H1 (cell line): Measurements from ENCODE around the gene MARCHF10. TPM values are rescaled to one million over a fixed set of nuclear protein-coding genes. Genes with fewer than 3 reads are reported as not detected.

ENCODE experiments used
- CTCF ChIA-PET: fragments of 300-600 bp; sonication (Branson Sonifier 250); formaldehyde crosslinking; loops from one replicate; lab custom pipeline; 2021; ENCODE audit not compliant: partially characterized antibody; lab: Charles Lee
- POLR2A ChIA-PET: fragments of 300-600 bp; sonication (Branson Sonifier 250); formaldehyde crosslinking; loops from one replicate; lab custom pipeline; 2021; ENCODE audit warnings: inconsistent platforms; ENCODE audit not compliant: partially characterized antibody; lab: Charles Lee
- DNase-seq, 2 experiments: peaks; one replicate each; pipeline versions ENCODE4 v3.0.0 to v3.0.0-alpha.2; 2010 to 2022; ENCODE audit warnings: low spot score in 2 of 2, low read depth in 1 of 2, mixed read lengths in 1 of 2
- FAIRE-seq: peaks from 2 replicates; lab custom pipeline; 2011; peaks lifted over from hg19 to GRCh38; lab: Jason Lieb, UNC
- H2AFZ ChIP-seq: 2 replicates; pipeline ENCODE4 v1.8.1; 2012; ENCODE audit warnings: low read length, inconsistent platforms
- H2AK5ac ChIP-seq: 2 replicates; pipeline ENCODE4 v1.6.1; 2013; ENCODE audit warnings: low read depth, low read length
- H2BK120ac ChIP-seq: replicated peaks from 2 replicates; pipeline ENCODE3; 2013; ENCODE audit warnings: low read depth, low read length, inconsistent platforms
- H2BK12ac ChIP-seq: 2 replicates; pipeline ENCODE4 v1.6.1; 2013; ENCODE audit warnings: low read depth, low read length
- H2BK15ac ChIP-seq: 2 replicates; pipeline ENCODE4 v1.6.1; 2013; ENCODE audit warnings: low read length
- H2BK20ac ChIP-seq: 2 replicates; pipeline ENCODE4 v1.6.1; 2013; ENCODE audit warnings: low read length
- H2BK5ac ChIP-seq: 2 replicates; pipeline ENCODE4 v1.6.1; 2013; ENCODE audit warnings: low read depth, low read length
- H3K14ac ChIP-seq: 2 replicates; pipeline ENCODE4 v1.6.1; 2013; ENCODE audit warnings: inconsistent platforms; ENCODE audit not compliant: insufficient read length
- H3K18ac ChIP-seq: 2 replicates; pipeline ENCODE4 v1.6.1; 2013; ENCODE audit warnings: low read length; ENCODE audit errors: extremely low read depth
- H3K23ac ChIP-seq: 2 replicates; pipeline ENCODE4 v1.6.1; 2013; ENCODE audit warnings: inconsistent platforms; ENCODE audit not compliant: insufficient read length
- H3K23me2 ChIP-seq: 2 replicates; pipeline ENCODE4 v1.6.1; 2013; ENCODE audit warnings: low read depth, low read length
- H3K27ac ChIP-seq: 2 replicates; pipeline ENCODE4 v1.6.1; 2011; ENCODE audit warnings: low read depth, low read length, inconsistent platforms
- H3K27me3 ChIP-seq, 4 experiments: replicated peaks in 1 of 4; 1 replicate in 1 of 4; 2 replicates in 3 of 4; pipeline versions ENCODE4 v1.6.1 to v1.8.1; 2011 to 2013; ENCODE audit warnings: low read length in 3 of 4, mild to moderate bottlenecking in 3 of 4, inconsistent platforms in 2 of 4, mixed read lengths in 2 of 4, moderate library complexity in 1 of 4; ENCODE audit not compliant: control insufficient read depth in 3 of 4, insufficient read depth in 3 of 4; ENCODE audit errors: extremely low read depth in 1 of 4
- H3K36me3 ChIP-seq, 4 experiments: 2 replicates each; pipeline versions ENCODE4 v1.6.1 to v1.8.1; 2011 to 2013; ENCODE audit warnings: mild to moderate bottlenecking in 4 of 4, low read length in 3 of 4, moderate library complexity in 2 of 4, control low read depth in 1 of 4, inconsistent platforms in 1 of 4; ENCODE audit not compliant: insufficient read depth in 4 of 4, control insufficient read depth in 2 of 4
- H3K4ac ChIP-seq: replicated peaks from 2 replicates; pipeline ENCODE3; 2013; ENCODE audit warnings: low read length, low read depth, mixed read lengths, inconsistent platforms; ENCODE audit not compliant: insufficient read length
- H3K4me1 ChIP-seq, 4 experiments: replicated peaks in 1 of 4; 1 replicate in 1 of 4; 2 replicates in 3 of 4; pipeline versions ENCODE4 v1.6.1 to v1.8.1; 2011 to 2013; ENCODE audit warnings: low read length in 3 of 4, inconsistent platforms in 2 of 4, mixed read lengths in 1 of 4; ENCODE audit not compliant: insufficient read depth in 4 of 4, control insufficient read depth in 3 of 4
- H3K4me2 ChIP-seq, 2 experiments: 2 replicates each; pipeline versions ENCODE4 v1.6.1 to v1.8.1; 2011 to 2013; ENCODE audit warnings: low read depth in 2 of 2, low read length in 2 of 2, control low read depth in 1 of 2, inconsistent platforms in 1 of 2, mild to moderate bottlenecking in 1 of 2; ENCODE audit not compliant: insufficient read depth in 1 of 2
- H3K4me3 ChIP-seq, 4 experiments: fragments of 200-600, 300-600 bp in 1 of 4; sonication (generic), shearing (Covaris generic), sonication (Bioruptor Twin) in 1 of 4; 2 replicates each; pipeline versions ENCODE4 v1.5.1 to v1.8.1; 2011 to 2016; ENCODE audit warnings: low read length in 4 of 4, low read depth in 3 of 4, control low read depth in 2 of 4, inconsistent platforms in 2 of 4, mild to moderate bottlenecking in 2 of 4, mixed read lengths in 1 of 4, moderate library complexity in 1 of 4; ENCODE audit not compliant: insufficient read depth in 2 of 4; ENCODE audit errors: extremely low read depth in 1 of 4
- H3K56ac ChIP-seq: replicated peaks from 2 replicates; pipeline ENCODE3; 2013; ENCODE audit warnings: low read depth, mild to moderate bottlenecking, mixed read lengths, low read length, inconsistent platforms; ENCODE audit not compliant: insufficient read length
- H3K79me1 ChIP-seq: 2 replicates; pipeline ENCODE4 v1.6.1; 2013; ENCODE audit warnings: low read depth, low read length, control low read depth
- H3K79me2 ChIP-seq, 2 experiments: 2 replicates each; pipeline versions ENCODE4 v1.6.1 to v1.8.1; 2012 to 2013; ENCODE audit warnings: low read length in 2 of 2, mild to moderate bottlenecking in 2 of 2, inconsistent platforms in 1 of 2; ENCODE audit not compliant: insufficient read depth in 2 of 2, control insufficient read depth in 1 of 2
- H3K9ac ChIP-seq, 4 experiments: replicated peaks in 1 of 4; 1 replicate in 1 of 4; 2 replicates in 3 of 4; pipeline versions ENCODE4 v1.6.1 to v1.8.1; 2011 to 2013; ENCODE audit warnings: low read depth in 3 of 4, low read length in 3 of 4, control low read depth in 2 of 4, mild to moderate bottlenecking in 2 of 4, moderate library complexity in 2 of 4, inconsistent platforms in 1 of 4; ENCODE audit errors: extremely low read depth in 1 of 4
- H3K9me3 ChIP-seq, 2 experiments: 2 replicates each; pipeline versions ENCODE4 v1.6.1 to v1.8.1; 2012 to 2013; ENCODE audit warnings: mild to moderate bottlenecking in 2 of 2, moderate library complexity in 2 of 2, control low read depth in 1 of 2, inconsistent platforms in 1 of 2, low read depth in 1 of 2, low read length in 1 of 2, mixed read lengths in 1 of 2; ENCODE audit not compliant: insufficient read depth in 2 of 2
- H4K20me1 ChIP-seq, 2 experiments: replicated peaks in 1 of 2; 2 replicates each; pipeline versions ENCODE3 to v1.8.1; 2011 to 2013; ENCODE audit warnings: inconsistent platforms in 2 of 2, low read length in 2 of 2, mild to moderate bottlenecking in 1 of 2; ENCODE audit not compliant: insufficient read depth in 2 of 2, control insufficient read depth in 1 of 2
- H4K5ac ChIP-seq: 2 replicates; pipeline ENCODE4 v1.6.1; 2013; ENCODE audit warnings: low read length, low read depth, mixed read lengths, inconsistent platforms; ENCODE audit not compliant: insufficient read length
- H4K8ac ChIP-seq: 2 replicates; pipeline ENCODE4 v1.8.0; 2013; ENCODE audit warnings: mild to moderate bottlenecking, moderate library complexity, low read length, inconsistent platforms; ENCODE audit not compliant: insufficient read depth; ENCODE audit errors: extremely low read depth
- H4K91ac ChIP-seq: replicated peaks from 2 replicates; pipeline ENCODE3; 2013; ENCODE audit warnings: low read length, mixed read lengths, inconsistent platforms; ENCODE audit not compliant: insufficient read length
- CHD1 ChIP-seq: IDR thresholded peaks from 2 replicates; pipeline ENCODE4 v1.6.1; 2012; ENCODE audit warnings: low read depth, low read length, improper control_type of control experiment
- WGBS, 2 experiments: shearing (Covaris generic) in 1 of 2; methylation state at CpG; one replicate each; pipeline versions ENCODE4 v1.1.6 to v1.1.7; 2013 to 2015; ENCODE audit warnings: low lambda C conversion rate in 2 of 2, mixed read lengths in 2 of 2, inconsistent platforms in 1 of 2, low coverage in 1 of 2, missing lambda C conversion rate in 1 of 2; ENCODE audit not compliant: insufficient replicate concordance in 2 of 2, insufficient coverage in 1 of 2, insufficient read length in 1 of 2; ENCODE audit errors: extremely low coverage in 1 of 2, missing lambda C conversion rate in 1 of 2; 5-methylcytosine and 5-hydroxymethylcytosine counted together
- polyA plus RNA-seq, 7 experiments: library from polyadenylated mRNA; depleted of rRNA in 3 of 7; stranded (reverse) in 5 of 7; unstranded in 2 of 7; fragments of >200 nt in 5 of 7; fragments of 200-250 nt in 2 of 7; gene quantifications; 1 replicate in 5 of 7; 2 replicates in 1 of 7; 4 replicates in 1 of 7; pipeline versions ENCODE4 v1.2.1 to v1.2.3, GENCODE V29; 2011 to 2013; ENCODE audit warnings: missing spikeins in 2 of 7, mixed read lengths in 2 of 7
- total RNA-seq: library from RNA; stranded (reverse); fragmentation: NEBNext Ultra II Directional; extraction: Animal tissue kit (Norgen Biotek cat#: 25700); gene quantifications from 2 replicates; pipeline ENCODE4 v1.2.1, GENCODE V29; 2021
- TF ChIP-seq, protein P1 (sequence below): IDR thresholded peaks from 2 replicates; pipeline ENCODE4 v1.6.1; 2012; ENCODE audit warnings: inconsistent platforms

The MARCHF10 gene
- total and polyA plus RNA-seq, 2 of the 8 experiments (the other 6 are each of a cell fraction or from before 2014, with no cell fraction given) = 0.48 to 0.73 TPM

DNA sequence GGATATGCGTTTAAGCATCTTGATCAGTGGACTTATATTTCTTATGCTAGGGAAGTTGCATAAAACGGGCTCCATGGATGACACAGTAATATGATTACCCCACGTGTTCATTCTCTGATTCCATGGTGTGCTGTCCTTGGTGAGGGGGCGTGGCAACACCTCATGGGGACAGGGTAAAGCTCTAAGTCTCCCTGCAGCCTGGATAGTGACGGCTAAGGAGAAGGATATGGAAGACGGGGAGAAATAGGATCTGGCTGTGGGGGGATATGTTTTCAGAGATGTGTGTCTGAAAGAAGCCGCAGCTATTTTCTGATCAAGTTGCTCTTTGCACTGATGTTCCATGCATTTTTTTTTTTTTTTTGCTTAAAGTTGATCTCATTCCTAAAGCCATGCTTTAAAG lies 84.3 kb downstream of the MARCHF10 start:
- FAIRE-seq = no peak
- Histone ChIP-seq H3K9me3 (peaks cover 0 to 4% of the 10 kb centered on the region in 2 experiments; a peak in 1 of 4 replicates), H3K79me1 (no peaks in the 10 kb centered on the region), H2BK12ac (no peak overlapping the region), H3K4ac (no peak overlapping the region), H4K91ac (no peak overlapping the region), H3K56ac (no peak overlapping the region), H3K18ac (no peak overlapping the region), H4K5ac (no peak overlapping the region), H2AK5ac (no peak overlapping the region), H2AFZ (no peak overlapping the region), H3K27me3 (no peaks in the 10 kb centered on the region), H2BK20ac (no peak overlapping the region), H3K79me2 (no peaks in the 10 kb centered on the region), H3K4me3 (no peak overlapping the region), H4K8ac (no peak overlapping the region), H2BK15ac (no peak overlapping the region), H3K9ac (no peak overlapping the region), H3K4me2 (no peak overlapping the region), H3K36me3 (no peaks in the 10 kb centered on the region), H3K23me2 (0 out of 2 replicates have a peak, but pooled peaks cover 4% of the 10 kb centered on the region), H3K27ac (no peak overlapping the region), H4K20me1 (no peaks in the 10 kb centered on the region), H3K14ac (no peak overlapping the region), H3K23ac (no peak overlapping the region), H2BK120ac (no peak overlapping the region), H2BK5ac (no peak overlapping the region), H3K4me1 (peaks cover 0 to 9% (median 2%) of the 10 kb centered on the region in 4 experiments; a peak in 3 of 7 replicates)
- ChIA-PET CTCF (interaction anchor here (0.7 to 6.1 kb wide), 7 partner anchors 11 to 276 kb away, joined by 3 to 43 read pairs (median 3); no protein-coding TSS in a partner anchor), POLR2A (interaction anchor here (1.6 kb wide), 1 partner anchor 9 kb away, joined by 5 read pairs; no protein-coding TSS in a partner anchor)
- TF ChIP-seq CHD1 = no peak
- TF ChIP-seq, protein P1, sequence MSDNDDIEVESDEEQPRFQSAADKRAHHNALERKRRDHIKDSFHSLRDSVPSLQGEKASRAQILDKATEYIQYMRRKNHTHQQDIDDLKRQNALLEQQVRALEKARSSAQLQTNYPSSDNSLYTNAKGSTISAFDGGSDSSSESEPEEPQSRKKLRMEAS = 0 out of 2 replicates have a peak, but pooled peaks have one; percentile 15
- WGBS, 2 experiments = 68% methylated on average over 7 of the region's 7 CpGs; no CpG with 5 or more reads in 1 of the 2 experiments
- DNase-seq = no peak
